ENCODE measurements around the gene PLEKHD1.

PLEKHD1 gene

DNA sequence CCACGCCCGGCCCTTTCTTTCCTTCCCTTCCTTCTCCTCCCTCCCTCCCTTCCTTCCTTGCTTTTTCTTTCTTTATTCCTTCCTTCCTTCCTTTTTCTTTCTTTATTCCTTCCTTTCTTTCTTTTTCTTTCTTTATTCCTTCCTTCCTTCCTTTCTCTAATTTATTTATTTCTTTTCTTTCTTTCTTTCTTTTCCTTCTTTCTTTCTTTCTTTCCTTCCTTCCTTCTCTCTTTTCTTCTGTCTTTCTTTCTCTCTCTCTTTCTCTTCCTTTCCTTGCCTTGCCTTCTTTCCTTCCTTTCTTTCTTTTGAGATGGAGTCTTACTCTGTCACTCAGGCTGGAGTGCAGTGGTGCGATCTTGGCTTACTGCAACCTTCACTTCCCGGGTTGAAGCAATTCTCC is 74.2 kb downstream of the PLEKHD1 start:
- DNase-seq, result no peak

DNA sequence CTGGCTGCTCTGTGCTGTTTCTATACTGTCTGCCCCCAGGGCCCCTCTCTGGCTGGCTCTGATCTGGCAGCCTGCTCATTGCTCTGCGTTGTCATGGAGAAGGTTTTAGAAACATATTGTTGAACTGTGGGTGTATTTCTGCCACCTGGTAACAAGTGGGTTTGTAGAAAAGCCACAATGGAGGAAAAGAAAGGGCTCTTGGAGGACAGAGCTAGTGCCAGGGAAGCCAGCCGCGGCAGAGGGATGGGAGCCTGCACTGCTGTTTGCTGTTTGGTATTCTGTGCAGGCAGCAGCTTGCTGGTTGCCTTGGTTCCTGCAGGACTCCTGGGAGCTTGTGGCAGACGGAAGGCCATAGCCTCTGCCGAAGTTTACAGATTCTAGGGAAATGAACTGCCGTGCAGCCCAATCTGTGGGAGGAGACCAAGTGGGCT is 75.1 kb downstream of the PLEKHD1 start:
- DNase-seq, result peak; percentile 94

DNA sequence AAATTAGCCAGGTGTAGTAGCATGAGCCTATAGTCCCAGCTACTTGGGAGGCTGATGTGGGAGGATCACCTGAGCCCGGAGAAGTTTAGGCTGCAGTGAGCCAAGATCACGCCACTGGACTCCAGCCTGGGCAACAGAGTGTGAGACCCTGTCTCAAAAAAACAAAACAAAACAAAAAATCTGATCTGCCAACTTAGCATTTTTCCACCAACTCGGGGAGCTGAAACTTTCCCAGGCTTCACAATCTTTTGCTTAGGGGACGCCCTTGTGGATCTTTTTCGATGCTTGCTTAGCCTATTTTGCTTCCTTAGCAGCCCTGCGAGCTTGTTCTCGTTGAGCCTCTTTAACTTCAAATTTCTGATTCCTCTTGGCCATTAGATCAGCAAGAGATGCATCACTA is 76.3 kb downstream of the PLEKHD1 start:
- no peak for DNase-seq

DNA sequence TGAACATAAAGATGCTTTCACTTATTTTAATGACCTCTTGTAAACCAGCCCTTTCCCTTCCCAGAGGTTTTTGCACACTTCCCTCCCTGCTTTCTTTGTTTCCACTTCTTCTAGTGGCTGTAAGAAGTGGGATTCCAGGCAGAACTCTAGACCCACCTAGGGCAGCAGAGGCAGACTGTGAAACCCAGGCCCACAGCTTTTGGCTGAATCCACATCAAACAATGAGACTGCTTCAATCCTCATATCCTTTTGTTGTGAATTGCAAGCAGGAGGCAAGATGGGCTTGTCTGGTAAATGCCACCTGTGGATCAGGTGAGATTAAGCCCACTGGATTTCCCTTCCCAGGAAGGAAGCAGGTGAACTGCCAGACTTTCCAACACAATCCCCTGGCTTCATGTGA is 77.4 kb downstream of the PLEKHD1 start:
- DNase-seq, result no peak

DNA sequence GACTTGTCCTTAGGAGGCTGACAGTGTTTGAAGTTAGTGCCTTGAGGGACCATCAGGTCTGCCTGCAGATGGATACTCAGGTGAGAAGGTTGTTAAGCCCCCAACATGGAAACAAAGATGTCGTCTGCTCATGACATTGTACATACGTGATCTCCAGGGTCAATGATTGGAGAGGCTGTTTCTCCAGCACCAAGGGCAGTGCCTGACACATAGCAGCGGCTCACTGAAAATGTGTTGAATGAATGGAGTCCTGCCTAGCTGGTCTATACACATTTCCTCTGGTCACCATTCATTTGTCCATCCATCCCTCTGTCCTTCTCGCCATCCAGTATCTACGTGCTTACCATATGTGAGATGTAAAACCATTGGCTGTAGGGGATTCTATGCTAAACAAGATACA is 83.0 kb downstream of the PLEKHD1 start:
- DNase-seq, result no peak

DNA sequence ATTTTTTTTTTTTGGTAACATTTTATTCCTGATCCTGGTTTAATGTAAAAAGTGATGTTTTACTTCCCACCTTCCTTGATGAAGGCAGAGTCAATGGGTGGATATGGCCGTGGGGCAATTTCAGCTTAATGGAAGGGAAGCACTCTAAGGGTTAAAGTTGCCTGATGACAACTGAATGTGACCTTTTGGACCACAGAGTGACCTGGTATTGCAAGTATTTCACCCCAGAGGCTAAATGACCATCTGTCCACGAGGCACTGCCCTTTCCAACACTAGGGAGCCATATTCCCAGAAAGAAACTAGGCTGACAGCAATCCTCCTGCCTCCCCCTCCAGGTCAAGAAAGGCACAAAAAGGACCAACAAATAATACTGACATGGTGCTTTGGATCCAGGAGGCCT is 85.3 kb downstream of the PLEKHD1 start:
- DNase-seq, result no peak

DNA sequence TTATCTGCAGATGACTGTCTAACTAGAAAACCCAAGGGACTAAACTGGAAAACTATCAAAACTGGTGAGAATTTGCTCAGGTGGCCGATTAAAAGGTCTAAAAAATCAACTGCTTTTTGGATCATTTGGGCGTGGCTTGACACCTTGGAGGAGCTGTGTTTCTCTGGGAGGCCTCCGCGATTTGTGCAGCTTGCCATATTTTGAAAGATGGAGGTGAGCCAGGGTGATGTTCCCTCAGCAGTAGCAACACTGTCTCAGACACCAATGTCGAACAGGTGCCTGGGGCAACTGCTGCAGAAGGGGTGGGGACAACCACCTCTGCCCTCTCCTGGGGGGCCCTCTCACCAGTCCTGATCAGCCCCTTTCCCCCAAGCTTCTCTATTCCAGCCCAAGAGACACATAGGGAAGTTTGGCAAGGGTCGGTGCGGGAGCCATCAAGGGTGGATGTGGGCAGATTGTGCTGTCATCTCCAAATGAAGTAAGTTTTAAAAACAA is 86.4 kb downstream of the PLEKHD1 start:
- DNase-seq, result no peak

DNA sequence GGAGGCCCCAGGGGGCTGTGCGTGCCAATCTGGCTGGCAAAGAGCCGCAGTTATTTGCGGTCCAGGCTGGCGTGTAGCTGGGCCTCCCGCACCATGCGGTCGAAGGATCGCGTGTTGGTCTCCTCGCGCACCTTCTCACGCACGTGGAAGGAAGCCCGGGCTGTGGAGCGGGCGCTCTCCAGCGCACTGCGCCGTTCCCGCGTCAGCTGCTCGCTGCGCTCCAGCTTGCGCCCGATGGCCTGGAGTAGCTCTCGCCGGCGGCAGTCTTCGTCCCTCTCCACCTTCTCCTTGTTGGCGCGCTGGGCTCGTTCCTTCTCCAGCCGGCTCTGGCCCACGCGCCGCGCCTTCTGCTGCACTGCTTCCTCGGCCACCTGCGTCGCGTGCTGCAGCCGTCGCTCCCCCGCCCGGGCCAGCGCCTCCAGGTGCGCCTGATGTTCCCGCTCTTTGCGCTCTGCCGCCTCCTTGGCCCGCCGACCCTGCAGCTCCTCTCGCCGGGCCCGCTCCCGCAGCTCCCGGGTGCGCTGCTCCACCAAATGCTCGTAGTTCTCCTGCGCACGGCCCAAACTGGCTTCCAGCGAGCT is 87.0 kb downstream of the PLEKHD1 start:
- DNase-seq, result no peak

DNA sequence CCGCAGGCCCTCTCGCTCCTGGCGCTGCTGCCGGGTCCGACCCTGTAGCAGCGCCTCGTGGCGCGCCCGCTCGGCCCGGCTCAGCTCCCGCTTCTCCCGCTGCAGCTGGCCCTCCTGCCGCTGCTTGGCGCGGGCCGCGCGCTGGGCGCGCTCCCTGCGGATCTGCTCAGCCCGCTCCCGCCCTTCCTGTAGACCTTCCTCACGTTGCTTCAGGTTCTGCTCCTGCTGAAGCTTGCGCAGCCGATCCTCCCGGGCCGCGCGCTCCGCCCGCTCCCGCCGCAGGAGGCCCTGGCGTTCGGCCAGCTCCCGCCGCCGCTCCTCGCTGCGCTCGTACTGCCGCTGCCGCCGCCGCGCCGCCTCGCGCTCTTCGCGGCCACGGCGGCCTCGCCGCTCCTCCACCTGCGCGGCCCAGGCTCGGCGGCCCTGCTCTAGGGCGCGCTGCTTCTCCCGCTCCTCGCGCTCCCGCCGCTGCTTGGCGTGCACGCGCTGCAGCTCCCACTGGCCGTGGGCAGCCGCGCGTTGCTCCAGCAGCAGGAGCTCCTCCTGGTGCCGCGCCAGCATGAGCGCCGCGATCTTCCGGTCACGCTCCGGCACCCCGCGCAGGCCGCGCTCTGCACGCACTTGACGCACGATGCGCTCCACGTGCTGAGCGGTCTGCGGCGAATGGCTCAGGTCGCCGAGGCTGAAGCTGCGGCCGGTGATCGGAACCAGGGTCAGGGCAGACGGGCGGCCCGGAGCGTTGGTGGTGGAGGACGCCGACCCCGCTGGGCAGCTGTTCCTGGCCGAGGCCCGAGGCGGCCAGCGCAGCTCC is 87.7 kb downstream of the PLEKHD1 start:
- no peak for DNase-seq

DNA sequence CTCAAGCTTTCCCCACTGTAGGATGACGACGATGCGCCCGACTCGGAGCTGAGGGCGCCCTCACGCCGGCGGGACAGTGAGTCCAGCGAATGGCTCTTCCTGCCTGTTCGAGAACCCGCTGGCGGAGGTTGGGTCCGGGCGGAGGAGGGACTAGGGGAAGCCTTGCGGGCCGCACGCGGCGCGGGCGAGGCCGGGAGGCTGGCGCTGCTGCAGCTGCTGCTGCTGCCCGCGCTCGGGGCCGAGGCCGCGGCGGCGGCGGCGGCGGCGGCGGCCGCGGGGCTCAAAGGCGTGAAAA is 88.3 kb downstream of the PLEKHD1 start:
- no peak for DNase-seq

DNA sequence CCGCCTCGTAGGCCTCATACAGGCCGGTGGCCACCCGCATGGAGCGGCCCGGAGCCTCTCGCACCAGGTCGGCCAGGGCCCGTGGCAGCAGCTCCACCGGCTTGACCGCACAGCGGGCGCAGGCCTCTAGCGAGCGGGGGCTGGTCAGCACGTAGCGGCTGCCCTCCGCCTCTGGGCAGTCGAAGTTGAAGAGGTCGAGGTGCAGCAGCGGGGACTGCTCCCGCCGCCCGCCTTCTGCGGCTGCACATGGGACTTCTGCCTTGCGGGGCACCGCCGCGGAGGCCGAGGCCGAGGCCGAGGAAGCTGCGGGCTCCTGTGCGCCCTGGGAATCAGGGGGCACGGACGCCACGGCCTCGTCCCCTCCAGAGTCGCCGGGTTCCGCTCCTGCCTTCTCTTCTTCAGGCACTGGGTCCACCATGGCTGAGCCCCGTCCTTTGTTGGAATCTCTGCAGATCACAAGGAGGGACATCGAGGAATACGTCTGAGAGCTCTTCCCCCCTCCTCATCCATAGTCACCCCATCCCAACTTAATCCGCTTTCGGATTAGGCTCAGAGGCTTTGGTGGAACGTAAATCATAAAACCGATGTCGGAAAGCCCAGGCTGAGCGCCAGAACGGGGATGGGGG is 88.8 kb downstream of the PLEKHD1 start:
- no peak for DNase-seq

DNA sequence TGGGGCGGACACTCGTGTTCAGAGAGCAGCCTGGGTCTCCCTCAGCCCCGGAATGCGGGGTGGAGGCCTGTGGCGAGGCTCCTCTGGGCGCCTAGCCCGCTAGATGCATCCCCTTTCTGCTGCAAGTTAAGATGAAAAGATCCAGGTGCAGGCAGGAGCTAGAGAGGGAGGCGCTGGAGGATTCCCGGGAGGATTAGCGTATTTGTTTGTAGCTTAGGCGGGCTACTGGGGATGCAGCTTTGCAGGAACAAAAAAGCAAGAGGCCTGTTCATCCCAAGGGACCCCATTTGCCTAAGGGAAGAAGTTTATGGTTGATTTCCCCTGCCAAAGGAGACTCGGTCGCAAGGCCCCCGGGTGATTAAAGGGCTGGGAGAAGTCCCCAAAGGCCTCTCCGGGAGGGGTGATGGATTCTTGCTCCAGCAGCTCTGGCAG is 89.3 kb downstream of the PLEKHD1 start:
- DNase-seq, result no peak

DNA sequence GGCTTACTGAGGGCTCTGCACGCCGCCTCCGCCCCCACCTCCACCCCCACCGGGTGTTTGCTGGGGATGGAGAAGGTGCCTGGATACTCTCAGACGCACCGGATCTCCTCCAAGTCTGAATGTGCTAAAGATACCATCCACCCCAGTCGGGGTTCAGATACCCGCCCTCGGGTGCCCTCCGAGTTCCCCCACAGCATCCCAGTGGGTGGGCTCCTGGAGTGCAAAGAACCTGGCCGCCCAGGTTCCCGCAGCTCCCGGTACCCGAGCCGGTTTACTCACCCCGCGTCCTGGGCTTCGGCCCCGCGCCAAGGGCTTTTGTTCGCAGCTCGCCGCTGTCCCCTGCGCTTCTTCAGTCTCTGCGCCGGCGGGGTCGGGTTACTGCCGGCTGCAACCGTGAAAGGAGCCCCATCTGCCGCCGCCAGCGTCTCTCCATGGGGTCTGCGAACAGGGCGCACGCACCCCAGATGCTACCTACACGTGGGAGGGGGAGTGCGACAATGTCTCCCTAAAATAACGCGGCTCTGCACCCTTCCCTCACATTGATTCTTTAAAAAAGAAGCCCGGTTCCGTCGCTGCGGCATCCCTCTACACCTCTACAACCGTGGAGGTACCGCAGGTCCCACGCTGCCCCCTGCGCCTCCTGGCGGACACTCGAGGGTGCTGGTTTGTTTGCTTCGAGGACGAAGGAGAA is 89.9 kb downstream of the PLEKHD1 start, which contains the start of gene CCDC177:
CCDC177 (minus strand) TSS at position 609 of the 691 bp plus-strand sequence. CDS start 1,249 bp downstream, outside the sequence.
- DNase-seq, result peak; percentile 75

DNA sequence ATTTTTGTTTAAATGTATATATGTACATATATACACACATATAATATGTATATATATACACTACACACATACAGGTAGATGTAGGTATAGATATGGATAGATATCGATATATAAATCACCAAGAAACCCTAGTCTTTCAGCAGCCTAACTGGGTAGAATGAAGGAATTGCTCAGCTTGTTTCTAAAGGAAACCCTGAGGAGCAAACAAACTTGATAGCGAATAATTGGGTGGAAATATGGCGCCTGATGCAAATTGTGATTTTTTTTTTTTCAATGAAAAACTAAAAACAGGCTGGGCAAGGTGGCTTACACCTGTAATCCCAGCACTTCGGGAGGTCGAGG is 90.4 kb downstream of the PLEKHD1 start:
- DNase-seq, result no peak

DNA sequence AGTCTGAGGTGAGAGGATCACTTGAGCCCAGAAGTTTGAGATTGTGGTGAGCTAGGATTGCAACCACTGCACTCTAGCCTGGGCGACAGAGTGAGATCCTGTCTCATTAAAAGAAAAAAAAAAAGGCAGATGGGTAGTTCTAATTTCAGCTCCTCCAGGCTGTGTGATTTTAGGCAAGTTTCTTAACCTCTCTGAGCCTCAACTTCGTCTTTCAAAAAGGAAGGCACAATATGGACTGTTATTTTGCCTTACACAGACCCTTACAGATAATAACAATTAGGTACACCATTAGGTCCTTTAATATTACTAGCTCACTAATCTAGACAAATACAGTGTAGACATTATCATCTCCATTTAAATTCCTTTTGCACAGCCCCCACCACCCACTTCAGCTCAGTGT is 94.9 kb downstream of the PLEKHD1 start:
- DNase-seq, result no peak

DNA sequence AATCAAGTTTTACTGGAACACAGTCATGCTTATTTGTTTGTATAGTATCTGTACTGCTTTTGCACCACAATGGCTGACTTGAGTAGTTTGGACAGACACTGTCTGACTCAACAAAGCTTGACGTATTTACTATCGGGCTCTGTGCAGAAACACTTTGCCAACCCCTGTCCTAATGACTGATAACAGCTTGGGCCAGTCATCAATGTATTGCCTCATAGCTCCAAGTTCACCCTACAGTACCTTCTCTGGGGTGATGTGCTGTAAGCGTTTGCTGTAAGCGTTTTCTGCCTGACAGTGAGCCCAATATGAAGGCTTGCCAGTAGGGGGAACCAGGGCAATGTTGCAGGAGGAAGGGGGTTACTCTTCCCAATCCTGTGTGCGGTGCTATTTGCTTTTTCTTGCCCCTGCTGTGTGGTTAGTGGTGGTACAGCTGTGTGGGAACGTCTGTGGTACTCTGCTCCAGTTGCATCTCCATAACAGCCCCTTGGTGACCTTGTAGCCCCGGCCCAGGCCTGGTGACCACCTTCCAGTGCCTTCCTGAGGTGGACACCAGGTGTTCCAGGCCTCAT is 95.6 kb downstream of the PLEKHD1 start:
- peak; percentile 33 for DNase-seq
